Neural crest cell (in vitro differentiated cells): ENCODE data around the gene SFTPB. TPM values are rescaled to one million over a fixed set of nuclear protein-coding genes. Genes with fewer than 3 reads are reported as not detected.
"Not testable (repeated sequence)": the region's sequence is repeated elsewhere in the genome, so short reads cannot be mapped to it uniquely, and the experiment has no call there.

Source experiments
- DNase-seq: peaks from one replicate; pipeline ENCODE4 v3.0.0; 2021; ENCODE audit warnings: low read depth, mixed read lengths, low spot score
- H3K27ac Mint-ChIP-seq: one replicate; pipeline ENCODE4 v1.8.0; 2021; ENCODE audit warnings: mild to moderate bottlenecking, mixed read lengths; ENCODE audit not compliant: unreplicated experiment
- H3K27me3 Mint-ChIP-seq: 2 replicates; pipeline ENCODE4 v1.8.0; 2021; ENCODE audit warnings: low read depth, mild to moderate bottlenecking, mixed read lengths
- H3K36me3 Mint-ChIP-seq: 2 replicates; pipeline ENCODE4 v1.8.0; 2021; ENCODE audit warnings: low read depth, mild to moderate bottlenecking, mixed read lengths
- H3K4me1 Mint-ChIP-seq: 2 replicates; pipeline ENCODE4 v1.8.0; 2021; ENCODE audit warnings: mixed read lengths
- H3K4me3 Mint-ChIP-seq: one replicate; pipeline ENCODE4 v1.8.0; 2021; ENCODE audit warnings: mild to moderate bottlenecking, mixed read lengths
- H3K9me3 Mint-ChIP-seq: 2 replicates; pipeline ENCODE4 v1.8.0; 2021; ENCODE audit warnings: mixed read lengths
- CTCF ChIP-seq: fragments of 200-600 bp; sonication (generic); conservative IDR thresholded peaks from 2 replicates; pipeline ENCODE4 v1.5.0; 2021; ENCODE audit warnings: antibody characterized with exemption, mild to moderate bottlenecking
- total RNA-seq: library from RNA; stranded (reverse); gene quantifications from 2 replicates; pipeline ENCODE4 v1.2.1, GENCODE V29; 2021

The SFTPB gene
- total RNA-seq, 1 donor from 2014 or later: not detected

- DNase-seq: no peak
- Mint-ChIP-seq H3K27me3 (no peaks in the 10 kb centered on the region), H3K4me1 (peaks cover 2% of the 10 kb centered on the region), H3K9me3 (no peaks in the 10 kb centered on the region), H3K27ac (no peak overlapping the region), H3K36me3 (peaks cover 15% of the 10 kb centered on the region), H3K4me3 (no peak overlapping the region)
- no peak for TF ChIP-seq CTCF
Measured at GRCh38 chr2:85623991-85624390, 44.0 kb downstream of the SFTPB start.

GRCh38 chr2:85621338-85621737, 46.7 kb downstream of the SFTPB start:
- no peak for TF ChIP-seq CTCF
- H3K27ac Mint-ChIP-seq: no peak overlapping the region
- DNase-seq: no peak
- peaks cover 14% of the 10 kb centered on the region for H3K36me3 Mint-ChIP-seq
- H3K4me1 Mint-ChIP-seq: peaks cover 11% of the 10 kb centered on the region
- H3K9me3 Mint-ChIP-seq: no peaks in the 10 kb centered on the region
- H3K27me3 Mint-ChIP-seq: no peaks in the 10 kb centered on the region
- H3K4me3 Mint-ChIP-seq: peak overlapping the region; percentile 13

- Mint-ChIP-seq H3K4me3 (peak overlapping the region; percentile 69), H3K4me1 (peaks cover 16% of the 10 kb centered on the region), H3K27me3 (no peaks in the 10 kb centered on the region), H3K36me3 (peaks cover 8% of the 10 kb centered on the region), H3K9me3 (no peaks in the 10 kb centered on the region), H3K27ac (no peak overlapping the region)
- no peak for DNase-seq
- TF ChIP-seq CTCF: no peak
Measured at GRCh38 chr2:85619617-85620016, 48.4 kb downstream of the SFTPB start.

GRCh38 chr2:85617723-85618122, 50.3 kb downstream of the SFTPB start:
- Mint-ChIP-seq H3K4me1 (peaks cover 16% of the 10 kb centered on the region), H3K27ac (peak overlapping the region; percentile 62), H3K4me3 (peak overlapping the region; percentile 99)
- DNase-seq, H3K9me3 Mint-ChIP-seq, H3K27me3 Mint-ChIP-seq, H3K36me3 Mint-ChIP-seq: not testable (repeated sequence)

GRCh38 chr2:85615413-85615728, 52.6 kb downstream of the SFTPB start:
- TF ChIP-seq CTCF: no peak
- Mint-ChIP-seq H3K36me3 (peaks cover 4% of the 10 kb centered on the region), H3K27ac (peak overlapping the region; percentile 99), H3K4me1 (peaks cover 28% of the 10 kb centered on the region), H3K4me3 (peak overlapping the region; percentile 99), H3K9me3 (no peaks in the 10 kb centered on the region), H3K27me3 (no peaks in the 10 kb centered on the region)
- no peak for DNase-seq

- H3K27ac Mint-ChIP-seq, H3K36me3 Mint-ChIP-seq, DNase-seq, H3K27me3 Mint-ChIP-seq, H3K9me3 Mint-ChIP-seq: not testable (repeated sequence)
- Mint-ChIP-seq H3K4me1 (peaks cover 32% of the 10 kb centered on the region), H3K4me3 (peak overlapping the region; percentile 70)
Measured at GRCh38 chr2:85614757-85615156, 53.2 kb downstream of the SFTPB start.
